Tibial nerve (tissue), 4 donors: ENCODE measurements around the gene KIF1B.

ENCODE experiments used
- EP300 ChIP-seq, 2 donors: sonication (generic); formaldehyde crosslinking; IDR thresholded peaks; one replicate each; pipeline ENCODE4 v1.6.1; 2017; ENCODE audit warnings: antibody characterized with exemption in 2 of 2, mild to moderate bottlenecking in 1 of 2
- TF ChIP-seq, protein P1 (sequence below), 5 experiments: fragments of 200-600 bp in 3 of 5; fragments of 450-650 bp in 2 of 5; sonication (generic) in 3 of 5; IDR thresholded peaks; one replicate each; pipeline ENCODE4 v1.5.1; 2016 to 2019; ENCODE audit warnings: antibody characterized with exemption in 5 of 5, mild to moderate bottlenecking in 3 of 5, moderate library complexity in 2 of 5

DNA sequence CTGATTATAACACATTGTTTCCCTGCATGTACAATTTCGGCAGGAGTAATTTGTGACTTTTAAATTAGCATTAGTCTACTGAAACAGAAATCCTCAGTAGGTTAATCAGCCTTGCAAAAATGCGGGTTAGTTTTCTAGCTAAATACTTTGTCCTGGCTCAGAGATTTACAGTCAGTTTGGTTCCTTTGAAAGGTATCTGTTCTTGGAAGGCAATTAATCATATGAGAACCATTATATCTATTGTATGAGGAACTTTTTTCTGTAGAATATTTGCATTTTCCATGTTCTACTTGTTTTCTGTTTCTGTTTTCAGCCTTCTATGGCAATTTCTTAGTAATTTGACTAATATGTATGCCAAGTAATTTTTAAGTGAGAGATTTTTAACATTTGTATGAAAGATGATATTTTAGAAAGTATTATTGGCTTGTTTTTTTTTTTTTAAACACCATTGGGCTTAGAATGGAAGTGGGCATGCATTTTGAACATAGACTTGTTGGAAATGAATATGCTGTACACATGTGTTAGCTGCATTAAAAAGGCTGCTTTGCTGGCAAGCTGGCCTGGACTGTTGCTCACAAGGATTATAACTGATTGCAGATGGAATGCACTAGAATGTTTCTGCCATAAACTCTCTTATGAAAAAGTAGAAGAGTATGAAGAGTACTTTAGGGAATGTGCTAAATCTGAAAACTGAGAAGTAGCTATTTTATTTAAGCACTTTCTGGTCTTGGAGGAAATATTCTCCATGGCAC lies 26.2 kb downstream of the KIF1B start:
- TF ChIP-seq, protein P1, sequence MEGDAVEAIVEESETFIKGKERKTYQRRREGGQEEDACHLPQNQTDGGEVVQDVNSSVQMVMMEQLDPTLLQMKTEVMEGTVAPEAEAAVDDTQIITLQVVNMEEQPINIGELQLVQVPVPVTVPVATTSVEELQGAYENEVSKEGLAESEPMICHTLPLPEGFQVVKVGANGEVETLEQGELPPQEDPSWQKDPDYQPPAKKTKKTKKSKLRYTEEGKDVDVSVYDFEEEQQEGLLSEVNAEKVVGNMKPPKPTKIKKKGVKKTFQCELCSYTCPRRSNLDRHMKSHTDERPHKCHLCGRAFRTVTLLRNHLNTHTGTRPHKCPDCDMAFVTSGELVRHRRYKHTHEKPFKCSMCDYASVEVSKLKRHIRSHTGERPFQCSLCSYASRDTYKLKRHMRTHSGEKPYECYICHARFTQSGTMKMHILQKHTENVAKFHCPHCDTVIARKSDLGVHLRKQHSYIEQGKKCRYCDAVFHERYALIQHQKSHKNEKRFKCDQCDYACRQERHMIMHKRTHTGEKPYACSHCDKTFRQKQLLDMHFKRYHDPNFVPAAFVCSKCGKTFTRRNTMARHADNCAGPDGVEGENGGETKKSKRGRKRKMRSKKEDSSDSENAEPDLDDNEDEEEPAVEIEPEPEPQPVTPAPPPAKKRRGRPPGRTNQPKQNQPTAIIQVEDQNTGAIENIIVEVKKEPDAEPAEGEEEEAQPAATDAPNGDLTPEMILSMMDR (IDR thresholded peaks at IDR 0.05): no peak
- TF ChIP-seq EP300 (IDR thresholded peaks at IDR 0.05): no peak
